GM12892 (cell line): Measurements from ENCODE around the gene TMEM158.

Experiments used
- POLR2A ChIP-seq: IDR thresholded peaks from 2 replicates; pipeline ENCODE4 v1.6.1; 2011; ENCODE audit warnings: low read depth, low read length, control low read depth
- POLR2AphosphoS5 ChIP-seq: IDR thresholded peaks from 2 replicates; pipeline ENCODE4 v1.6.1; 2011; ENCODE audit warnings: low read depth, low read length, control low read depth

DNA sequence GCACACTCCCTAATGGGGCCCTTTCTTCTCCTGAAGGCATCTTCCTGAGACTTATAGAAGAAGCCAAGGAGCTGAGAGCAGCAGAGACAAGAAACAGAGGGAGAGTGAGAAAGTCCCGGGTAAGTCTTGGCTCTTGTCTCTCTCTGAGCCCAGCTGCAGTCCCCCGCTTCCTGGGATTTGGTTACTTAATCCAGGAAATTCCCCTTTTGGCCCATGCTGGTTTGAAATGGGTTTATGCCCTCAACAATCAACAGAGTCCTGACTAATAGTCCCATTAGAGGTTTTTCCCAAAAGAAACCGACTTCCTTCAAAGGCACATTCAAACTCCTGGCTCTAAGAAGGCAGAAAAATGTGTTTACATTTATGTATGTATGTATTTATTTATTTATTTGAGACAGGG is 22.0 kb downstream of the TMEM158 start:
- no peak for TF ChIP-seq POLR2AphosphoS5
- TF ChIP-seq POLR2A: no peak
